ENCODE results near the gene ITM2C.

- TF ChIP-seq, protein P1, sequence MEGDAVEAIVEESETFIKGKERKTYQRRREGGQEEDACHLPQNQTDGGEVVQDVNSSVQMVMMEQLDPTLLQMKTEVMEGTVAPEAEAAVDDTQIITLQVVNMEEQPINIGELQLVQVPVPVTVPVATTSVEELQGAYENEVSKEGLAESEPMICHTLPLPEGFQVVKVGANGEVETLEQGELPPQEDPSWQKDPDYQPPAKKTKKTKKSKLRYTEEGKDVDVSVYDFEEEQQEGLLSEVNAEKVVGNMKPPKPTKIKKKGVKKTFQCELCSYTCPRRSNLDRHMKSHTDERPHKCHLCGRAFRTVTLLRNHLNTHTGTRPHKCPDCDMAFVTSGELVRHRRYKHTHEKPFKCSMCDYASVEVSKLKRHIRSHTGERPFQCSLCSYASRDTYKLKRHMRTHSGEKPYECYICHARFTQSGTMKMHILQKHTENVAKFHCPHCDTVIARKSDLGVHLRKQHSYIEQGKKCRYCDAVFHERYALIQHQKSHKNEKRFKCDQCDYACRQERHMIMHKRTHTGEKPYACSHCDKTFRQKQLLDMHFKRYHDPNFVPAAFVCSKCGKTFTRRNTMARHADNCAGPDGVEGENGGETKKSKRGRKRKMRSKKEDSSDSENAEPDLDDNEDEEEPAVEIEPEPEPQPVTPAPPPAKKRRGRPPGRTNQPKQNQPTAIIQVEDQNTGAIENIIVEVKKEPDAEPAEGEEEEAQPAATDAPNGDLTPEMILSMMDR (IDR thresholded peaks at IDR 0.05; ENCODE audit: insufficient read depth, low read length, poor library complexity, severe bottlenecking), result no peak
- TF ChIP-seq EZH2phosphoT487 (conservative IDR thresholded peaks at IDR 0.05; ENCODE audit: low read length), result no peak
These were observed 34.3 kb upstream of the ITM2C start for GRCh38 chr2:230830428-230830827.
